Endodermal cell (in vitro differentiated cells): ENCODE measurements around the gene RAB11FIP5. TPM values are rescaled to one million over a fixed set of nuclear protein-coding genes. Genes with fewer than 3 reads are reported as not detected.

Source experiments
- DNase-seq: peaks from one replicate; pipeline ENCODE4 v3.0.0-alpha.2; 2017
- H3K27ac ChIP-seq: 2 replicates; pipeline ENCODE4 v1.5.1; 2013; ENCODE audit warnings: mild to moderate bottlenecking, low read depth, low read length, moderate library complexity
- H3K27me3 ChIP-seq: 2 replicates; pipeline ENCODE4 v1.6.1; 2013; ENCODE audit warnings: mild to moderate bottlenecking, low read length, moderate library complexity; ENCODE audit not compliant: insufficient read depth, control insufficient read depth, poor library complexity, severe bottlenecking
- H3K36me3 ChIP-seq: 2 replicates; pipeline ENCODE4 v1.7.0; 2013; ENCODE audit warnings: mild to moderate bottlenecking, low read length, moderate library complexity; ENCODE audit not compliant: control insufficient read depth, insufficient read depth
- H3K4me1 ChIP-seq: one replicate; pipeline ENCODE4 v1.7.0; 2013; ENCODE audit warnings: low read length; ENCODE audit not compliant: control insufficient read depth, insufficient read depth
- H3K4me3 ChIP-seq: 2 replicates; pipeline ENCODE4 v1.5.1; 2013; ENCODE audit warnings: mild to moderate bottlenecking, low read length, moderate library complexity
- H3K9ac ChIP-seq: 2 replicates; pipeline ENCODE4 v1.6.1; 2013; ENCODE audit warnings: mild to moderate bottlenecking, low read length, moderate library complexity; ENCODE audit not compliant: poor library complexity, severe bottlenecking; ENCODE audit errors: extremely low read depth
- H3K9me3 ChIP-seq: 2 replicates; pipeline ENCODE4 v1.6.1; 2013; ENCODE audit warnings: mild to moderate bottlenecking, low read length, moderate library complexity; ENCODE audit not compliant: control insufficient read depth
- H3K27ac Mint-ChIP-seq: 2 replicates; pipeline ENCODE4 v1.8.0; 2020; ENCODE audit warnings: mixed read lengths
- H3K27me3 Mint-ChIP-seq: 2 replicates; pipeline ENCODE4 v1.8.0; 2021; ENCODE audit warnings: mild to moderate bottlenecking, mixed read lengths; ENCODE audit not compliant: insufficient read depth
- H3K36me3 Mint-ChIP-seq: 2 replicates; pipeline ENCODE4 v1.8.0; 2020; ENCODE audit warnings: low read depth, mixed read lengths
- H3K4me1 Mint-ChIP-seq: 2 replicates; pipeline ENCODE4 v1.8.0; 2020; ENCODE audit warnings: mixed read lengths
- H3K4me3 Mint-ChIP-seq: 2 replicates; pipeline ENCODE4 v1.8.0; 2020; ENCODE audit warnings: mild to moderate bottlenecking, moderate library complexity, mixed read lengths
- H3K9me3 Mint-ChIP-seq: 2 replicates; pipeline ENCODE4 v1.8.0; 2020; ENCODE audit warnings: mild to moderate bottlenecking, mixed read lengths
- WGBS, 2 experiments: methylation state at CpG; one replicate each; pipeline versions ENCODE4 v1.1.5 to v1.1.7; 2013; ENCODE audit warnings: missing lambda C conversion rate in 2 of 2, mixed read lengths in 1 of 2; ENCODE audit not compliant: insufficient coverage in 1 of 2, insufficient read length in 1 of 2; 5-methylcytosine and 5-hydroxymethylcytosine counted together
- total RNA-seq, 2 donors: library from RNA; stranded (reverse); fragmentation: NEBNext Ultra II Directional in 1 of 2; extraction: Animal tissue kit (Norgen Biotek cat#: 25700) in 1 of 2; gene quantifications; 2 replicates in 1 of 2; 3 replicates in 1 of 2; pipeline ENCODE4 v1.2.1, GENCODE V29; 2021
- TF ChIP-seq, protein P1 (sequence below): fragments of 200-600 bp; sonication (generic); conservative IDR thresholded peaks from 2 replicates; pipeline ENCODE4 v1.5.0; 2021; ENCODE audit warnings: antibody characterized with exemption, mild to moderate bottlenecking

Gene RAB11FIP5
- total RNA-seq, 2 donors from 2014 or later = 12.1 to 17.3 TPM

- Mint-ChIP-seq H3K36me3 (peaks cover 7% of the 10 kb centered on the region), H3K27me3 (no peaks in the 10 kb centered on the region), H3K4me1 (peaks cover 24% of the 10 kb centered on the region), H3K9me3 (no peaks in the 10 kb centered on the region), H3K27ac (no peak overlapping the region), H3K4me3 (no peak overlapping the region)
- DNase-seq = no peak
- WGBS, 2 experiments = 96 to 100% methylated on average over 1 to 3 of the region's 3 CpGs
- Histone ChIP-seq H3K9me3 (no peaks in the 10 kb centered on the region), H3K4me3 (no peak overlapping the region), H3K9ac (no peak overlapping the region), H3K4me1 (peaks cover 6% of the 10 kb centered on the region), H3K27ac (no peak overlapping the region), H3K36me3 (no peaks in the 10 kb centered on the region), H3K27me3 (no peaks in the 10 kb centered on the region)
- TF ChIP-seq, protein P1, sequence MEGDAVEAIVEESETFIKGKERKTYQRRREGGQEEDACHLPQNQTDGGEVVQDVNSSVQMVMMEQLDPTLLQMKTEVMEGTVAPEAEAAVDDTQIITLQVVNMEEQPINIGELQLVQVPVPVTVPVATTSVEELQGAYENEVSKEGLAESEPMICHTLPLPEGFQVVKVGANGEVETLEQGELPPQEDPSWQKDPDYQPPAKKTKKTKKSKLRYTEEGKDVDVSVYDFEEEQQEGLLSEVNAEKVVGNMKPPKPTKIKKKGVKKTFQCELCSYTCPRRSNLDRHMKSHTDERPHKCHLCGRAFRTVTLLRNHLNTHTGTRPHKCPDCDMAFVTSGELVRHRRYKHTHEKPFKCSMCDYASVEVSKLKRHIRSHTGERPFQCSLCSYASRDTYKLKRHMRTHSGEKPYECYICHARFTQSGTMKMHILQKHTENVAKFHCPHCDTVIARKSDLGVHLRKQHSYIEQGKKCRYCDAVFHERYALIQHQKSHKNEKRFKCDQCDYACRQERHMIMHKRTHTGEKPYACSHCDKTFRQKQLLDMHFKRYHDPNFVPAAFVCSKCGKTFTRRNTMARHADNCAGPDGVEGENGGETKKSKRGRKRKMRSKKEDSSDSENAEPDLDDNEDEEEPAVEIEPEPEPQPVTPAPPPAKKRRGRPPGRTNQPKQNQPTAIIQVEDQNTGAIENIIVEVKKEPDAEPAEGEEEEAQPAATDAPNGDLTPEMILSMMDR = no peak
Observed at GRCh38 chr2:73106791-73107190, 6.0 kb downstream of the RAB11FIP5 start.

DNA sequence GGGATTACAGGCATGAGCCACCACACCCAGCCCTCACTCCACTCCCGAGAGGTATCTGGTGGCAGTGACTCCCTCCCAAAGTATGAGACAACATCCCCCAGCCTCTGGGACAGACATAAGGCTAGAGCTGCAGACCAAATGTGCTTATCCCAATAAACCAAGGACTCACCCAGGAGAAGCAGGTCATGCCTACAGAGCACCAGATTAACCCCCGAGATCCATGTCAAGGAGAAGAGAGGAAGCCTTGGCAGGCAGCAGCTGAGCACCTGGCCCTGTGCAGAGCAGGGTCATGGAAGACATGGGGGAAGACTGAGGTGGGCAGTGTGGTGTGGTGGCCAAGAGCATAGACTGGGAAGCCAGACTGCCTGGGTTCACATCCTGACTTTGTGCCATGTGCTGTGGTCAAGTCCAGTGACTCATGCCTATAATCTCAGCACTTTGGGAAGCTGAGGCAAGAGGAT is 7.2 kb downstream of the RAB11FIP5 start:
- H3K27me3 Mint-ChIP-seq = no peaks in the 10 kb centered on the region

GRCh38 chr2:73104933-73105332 is 7.8 kb downstream of the RAB11FIP5 start:
- Histone ChIP-seq H3K9ac (no peak overlapping the region), H3K27me3 (no peaks in the 10 kb centered on the region), H3K4me1 (peaks cover 6% of the 10 kb centered on the region), H3K9me3 (no peaks in the 10 kb centered on the region), H3K27ac (no peak overlapping the region), H3K4me3 (no peak overlapping the region), H3K36me3 (no peaks in the 10 kb centered on the region)
- peaks cover 16% of the 10 kb centered on the region for H3K4me1 Mint-ChIP-seq
- H3K4me3 Mint-ChIP-seq = no peak overlapping the region
- DNase-seq = no peak
- H3K9me3 Mint-ChIP-seq = no peaks in the 10 kb centered on the region
- 89 to 100% methylated on average over 2 to 3 of the region's 3 CpGs for WGBS, 2 experiments
- H3K27me3 Mint-ChIP-seq = no peaks in the 10 kb centered on the region
- no peak overlapping the region for H3K27ac Mint-ChIP-seq
- peaks cover 7% of the 10 kb centered on the region for H3K36me3 Mint-ChIP-seq
- TF ChIP-seq, protein P1 = no peak

More for the DNA sequence above, 7.2 kb downstream of the RAB11FIP5 start:
- H3K27ac Mint-ChIP-seq = no peak overlapping the region
- DNase-seq = no peak
- WGBS, 2 experiments = 90 to 95% methylated on average over 2 of the region's 2 CpGs
- no peak overlapping the region for H3K27ac ChIP-seq
- H3K36me3 ChIP-seq = no peaks in the 10 kb centered on the region
- H3K9me3 ChIP-seq = no peaks in the 10 kb centered on the region
- no peaks in the 10 kb centered on the region for H3K9me3 Mint-ChIP-seq
- no peaks in the 10 kb centered on the region for H3K27me3 ChIP-seq
- no peak overlapping the region for H3K4me3 Mint-ChIP-seq
- no peak overlapping the region for H3K4me3 ChIP-seq
- peaks cover 18% of the 10 kb centered on the region for H3K4me1 Mint-ChIP-seq
- TF ChIP-seq, protein P1 = no peak
- no peak overlapping the region for H3K9ac ChIP-seq
- H3K4me1 ChIP-seq = peaks cover 6% of the 10 kb centered on the region
- H3K36me3 Mint-ChIP-seq = peaks cover 7% of the 10 kb centered on the region
